ENCODE measurements around the gene PCBP1.

The PCBP1 gene

GRCh38 chr2:70080610-70081200, 6.6 kb upstream of the PCBP1 start:
- no peak for TF ChIP-seq CTCF (IDR thresholded peaks at IDR 0.05; ENCODE audit: low read depth, low read length)
- DNase-seq (ENCODE audit: low read depth in 2 of 2), result no peak
- H3K4me3 ChIP-seq (replicated peaks in 1 of 2; ENCODE audit: low read depth in 2 of 2, low read length in 2 of 2), result no peak overlapping the region

- TF ChIP-seq CTCF (IDR thresholded peaks at IDR 0.05; ENCODE audit: low read depth, low read length), result no peak
- no peak overlapping the region for H3K4me3 ChIP-seq (replicated peaks in 1 of 2; ENCODE audit: low read depth in 2 of 2, low read length in 2 of 2)
- DNase-seq (ENCODE audit: low read depth in 2 of 2), result no peak
Observed at GRCh38 chr2:70081221-70081620, 6.1 kb upstream of the PCBP1 start.

GRCh38 chr2:70083344-70084156, 3.7 kb upstream of the PCBP1 start:
- DNase-seq (ENCODE audit: low read depth in 2 of 2), result peak in 1 of 2 donors; percentile 52
- TF ChIP-seq CTCF (IDR thresholded peaks at IDR 0.05; ENCODE audit: low read depth, low read length), result no peak
- no peak overlapping the region for H3K4me3 ChIP-seq (replicated peaks in 1 of 2; ENCODE audit: low read depth in 2 of 2, low read length in 2 of 2)

DNA sequence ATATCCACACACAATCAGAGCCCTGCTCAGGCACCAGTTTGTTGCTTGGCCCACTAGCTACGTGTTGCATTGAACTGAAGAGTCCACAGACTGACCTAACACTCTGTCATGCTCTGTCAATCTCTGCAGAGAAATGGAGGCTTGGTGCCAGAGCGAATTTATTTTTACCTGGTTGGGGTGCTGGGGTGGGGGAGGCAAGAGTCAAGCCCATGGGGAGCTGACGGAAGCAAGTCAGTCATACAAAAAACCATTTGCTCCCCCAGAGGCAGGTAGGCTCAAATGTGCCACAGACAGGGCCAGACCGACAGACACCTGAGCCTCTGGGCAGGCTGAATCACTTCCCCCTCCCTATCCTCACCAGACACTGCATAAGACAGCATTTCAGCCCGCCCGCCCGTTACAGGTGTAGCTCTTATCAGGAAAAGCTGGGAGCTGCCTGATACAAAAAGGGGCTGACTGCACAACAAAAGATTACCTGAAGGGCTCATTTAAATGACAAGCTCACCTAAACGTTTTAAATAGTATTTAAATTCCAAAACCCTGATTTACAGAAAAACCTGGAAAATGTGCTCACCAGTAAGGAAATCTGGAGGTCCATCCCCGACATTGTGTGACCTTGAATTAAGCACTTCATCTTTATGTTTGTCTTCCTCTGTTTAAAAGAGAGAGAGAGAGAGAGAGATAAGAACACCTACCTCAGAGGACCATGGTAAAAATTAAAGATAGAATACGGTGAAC, 2.1 kb upstream of the PCBP1 start:
- peak in 1 of 2 donors; percentile 10 for DNase-seq (ENCODE audit: low read depth in 2 of 2)
- TF ChIP-seq CTCF (IDR thresholded peaks at IDR 0.05; ENCODE audit: low read depth, low read length), result no peak
- H3K4me3 ChIP-seq (replicated peaks in 1 of 2; ENCODE audit: low read depth in 2 of 2, low read length in 2 of 2), result no peak overlapping the region

- no peak for DNase-seq (ENCODE audit: low read depth in 2 of 2)
- TF ChIP-seq CTCF (IDR thresholded peaks at IDR 0.05; ENCODE audit: low read depth, low read length), result no peak
- H3K4me3 ChIP-seq (replicated peaks in 1 of 2; ENCODE audit: low read depth in 2 of 2, low read length in 2 of 2), result peak overlapping the region; percentile 55 to 73
Observed at GRCh38 chr2:70085711-70086277, 1.5 kb upstream of the PCBP1 start.

DNA sequence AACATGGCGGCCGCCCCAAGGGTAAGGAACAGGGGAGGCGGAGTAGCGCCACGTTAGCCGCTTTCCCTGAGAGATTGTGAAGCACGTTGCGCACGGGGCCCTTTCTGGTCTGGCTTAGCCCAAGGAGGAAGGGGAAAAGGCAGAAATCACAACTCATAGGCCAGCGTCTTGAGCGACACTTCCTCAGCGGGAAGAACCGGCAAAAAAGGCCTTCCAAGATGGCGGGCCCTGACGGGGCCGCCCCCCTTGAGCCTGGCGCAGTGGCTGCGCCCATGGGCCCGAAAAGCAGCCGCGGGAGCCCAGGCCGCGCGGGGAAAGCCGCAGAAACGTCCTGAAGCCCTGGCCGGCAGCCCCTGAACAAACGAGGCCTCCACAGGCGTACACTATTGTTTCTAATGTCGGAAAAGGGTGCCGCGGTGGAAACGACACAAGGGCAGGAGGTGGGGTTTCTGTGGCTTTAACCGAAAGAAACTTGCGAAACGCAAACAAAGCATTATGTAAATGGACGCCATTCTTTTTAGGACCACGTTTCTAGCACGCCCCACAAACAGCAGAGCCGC, 919 bp upstream of the PCBP1 start:
- TF ChIP-seq CTCF (IDR thresholded peaks at IDR 0.05; ENCODE audit: low read depth, low read length), result no peak
- DNase-seq (ENCODE audit: low read depth in 2 of 2), result peak; percentile 89 to 93
- peak overlapping the region; percentile 55 to 73 for H3K4me3 ChIP-seq (replicated peaks in 1 of 2; ENCODE audit: low read depth in 2 of 2, low read length in 2 of 2)
